ENCODE measurements around the gene ABCA13. TPM values are rescaled to one million over a fixed set of nuclear protein-coding genes. Genes with fewer than 3 reads are reported as not detected.
A peak's percentile ranks its signal among the peaks of the same experiment; 100 is the strongest.

Gene ABCA13
- total RNA-seq, 2 donors from 2014 or later, result not detected

GRCh38 chr7:48245751-48246472 lies 74.7 kb downstream of the ABCA13 start:
- H3K4me1 Mint-ChIP-seq, result no peaks in the 10 kb centered on the region
- H3K36me3 Mint-ChIP-seq (ENCODE audit: low read depth), result no peaks in the 10 kb centered on the region
- H3K27ac Mint-ChIP-seq, result no peak overlapping the region
- no peaks in the 10 kb centered on the region for H3K9me3 Mint-ChIP-seq
- H3K27me3 Mint-ChIP-seq, result peaks cover 20% of the 10 kb centered on the region
- H3K4me3 Mint-ChIP-seq, result no peak overlapping the region
- no peak for ATAC-seq (replicated peaks)

DNA sequence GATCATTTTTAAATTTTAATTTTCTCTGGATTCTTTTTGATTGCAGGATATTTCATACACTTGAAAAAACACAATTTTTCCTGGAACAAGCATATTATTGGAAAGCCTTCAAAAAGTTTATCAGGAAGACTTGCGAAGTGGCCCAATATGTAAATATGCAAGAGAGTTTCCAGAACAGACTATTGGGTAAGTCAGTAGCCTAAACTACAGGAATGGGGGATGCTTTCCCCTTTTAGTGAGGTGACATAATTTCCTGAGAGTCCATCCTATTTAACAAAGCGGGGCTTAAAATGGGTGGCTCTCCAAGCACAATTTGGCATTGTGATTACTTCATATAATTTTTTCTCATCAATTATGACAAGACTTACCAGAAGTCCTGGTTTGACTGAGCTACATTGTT lies 77.9 kb downstream of the ABCA13 start:
- peaks cover 7% of the 10 kb centered on the region for H3K27me3 Mint-ChIP-seq
- H3K4me1 Mint-ChIP-seq, result no peaks in the 10 kb centered on the region
- no peak overlapping the region for H3K4me3 Mint-ChIP-seq
- no peak for ATAC-seq (replicated peaks)
- H3K27ac Mint-ChIP-seq, result no peak overlapping the region
- H3K36me3 Mint-ChIP-seq (ENCODE audit: low read depth), result no peaks in the 10 kb centered on the region
- H3K9me3 Mint-ChIP-seq, result no peaks in the 10 kb centered on the region

- Mint-ChIP-seq H3K36me3 (ENCODE audit: low read depth) (no peaks in the 10 kb centered on the region), H3K27me3 (peaks cover 11% of the 10 kb centered on the region), H3K27ac (no peak overlapping the region), H3K4me1 (peaks cover 4% of the 10 kb centered on the region), H3K9me3 (no peaks in the 10 kb centered on the region), H3K4me3 (no peak overlapping the region)
- no peak for ATAC-seq (replicated peaks)
These were observed 79.2 kb downstream of the ABCA13 start for GRCh38 chr7:48250441-48250951.

- peaks cover 4% of the 10 kb centered on the region for H3K4me1 Mint-ChIP-seq
- H3K36me3 Mint-ChIP-seq (ENCODE audit: low read depth), result no peaks in the 10 kb centered on the region
- no peak overlapping the region for H3K27ac Mint-ChIP-seq
- H3K9me3 Mint-ChIP-seq, result no peaks in the 10 kb centered on the region
- peak; percentile 74 for ATAC-seq (replicated peaks)
- peaks cover 11% of the 10 kb centered on the region for H3K27me3 Mint-ChIP-seq
- H3K4me3 Mint-ChIP-seq, result no peak overlapping the region
These were observed 80.5 kb downstream of the ABCA13 start for GRCh38 chr7:48251766-48252165.

DNA sequence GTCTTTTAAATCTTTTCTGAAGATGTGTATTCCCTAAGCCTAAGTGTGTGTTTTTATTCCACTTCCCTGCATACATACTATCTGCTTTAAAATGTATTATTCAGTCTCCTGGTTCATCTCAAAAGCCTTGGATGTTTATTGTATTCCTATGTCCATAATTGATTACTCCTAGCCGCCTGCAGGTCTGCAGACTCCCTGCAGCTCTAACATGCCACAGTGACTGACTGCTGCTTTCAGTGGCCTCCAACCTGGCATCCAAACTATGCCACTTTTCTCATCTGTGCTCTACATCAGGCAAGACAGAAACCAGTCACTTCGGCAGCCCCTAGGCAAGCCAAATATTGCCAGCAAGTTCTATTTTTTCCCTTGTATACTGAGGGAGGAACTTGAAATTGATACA lies 81.7 kb downstream of the ABCA13 start:
- H3K27me3 Mint-ChIP-seq, result peaks cover 8% of the 10 kb centered on the region
- H3K36me3 Mint-ChIP-seq (ENCODE audit: low read depth), result no peaks in the 10 kb centered on the region
- H3K4me3 Mint-ChIP-seq, result no peak overlapping the region
- H3K9me3 Mint-ChIP-seq, result no peaks in the 10 kb centered on the region
- H3K27ac Mint-ChIP-seq, result no peak overlapping the region
- ATAC-seq (replicated peaks), result no peak
- H3K4me1 Mint-ChIP-seq, result peaks cover 4% of the 10 kb centered on the region

DNA sequence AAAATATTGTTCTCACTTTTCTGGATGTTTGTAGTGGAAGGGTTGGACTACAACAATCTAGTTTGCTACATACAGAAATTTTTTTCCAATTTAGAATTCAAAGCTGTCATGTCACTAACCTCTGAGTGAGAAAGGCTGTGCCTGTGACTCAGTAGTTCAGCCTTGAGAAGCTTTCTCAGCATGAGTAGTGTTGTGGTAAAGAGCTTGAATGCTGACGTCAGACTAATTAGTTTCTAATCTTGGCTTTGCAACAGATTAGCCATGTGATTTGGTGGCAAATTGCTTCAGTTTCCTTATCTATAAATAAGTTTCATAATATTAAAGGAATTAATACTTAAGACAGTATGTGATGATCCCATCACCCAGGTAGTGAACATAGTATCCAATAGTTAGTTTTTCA lies 83.8 kb downstream of the ABCA13 start:
- ATAC-seq (replicated peaks), result peak; percentile 86
- H3K4me1 Mint-ChIP-seq, result peaks cover 4% of the 10 kb centered on the region
- H3K36me3 Mint-ChIP-seq (ENCODE audit: low read depth), result no peaks in the 10 kb centered on the region
- H3K27me3 Mint-ChIP-seq, result peaks cover 4% of the 10 kb centered on the region
- no peak overlapping the region for H3K27ac Mint-ChIP-seq
- no peaks in the 10 kb centered on the region for H3K9me3 Mint-ChIP-seq
- peak overlapping the region; percentile 19 for H3K4me3 Mint-ChIP-seq

GRCh38 chr7:48259463-48260280 lies 88.4 kb downstream of the ABCA13 start:
- H3K36me3 Mint-ChIP-seq (ENCODE audit: low read depth), result no peaks in the 10 kb centered on the region
- ATAC-seq (replicated peaks), result no peak
- peaks cover 6% of the 10 kb centered on the region for H3K27me3 Mint-ChIP-seq
- no peak overlapping the region for H3K4me3 Mint-ChIP-seq
- no peaks in the 10 kb centered on the region for H3K9me3 Mint-ChIP-seq
- no peak overlapping the region for H3K27ac Mint-ChIP-seq
- peaks cover 3% of the 10 kb centered on the region for H3K4me1 Mint-ChIP-seq

DNA sequence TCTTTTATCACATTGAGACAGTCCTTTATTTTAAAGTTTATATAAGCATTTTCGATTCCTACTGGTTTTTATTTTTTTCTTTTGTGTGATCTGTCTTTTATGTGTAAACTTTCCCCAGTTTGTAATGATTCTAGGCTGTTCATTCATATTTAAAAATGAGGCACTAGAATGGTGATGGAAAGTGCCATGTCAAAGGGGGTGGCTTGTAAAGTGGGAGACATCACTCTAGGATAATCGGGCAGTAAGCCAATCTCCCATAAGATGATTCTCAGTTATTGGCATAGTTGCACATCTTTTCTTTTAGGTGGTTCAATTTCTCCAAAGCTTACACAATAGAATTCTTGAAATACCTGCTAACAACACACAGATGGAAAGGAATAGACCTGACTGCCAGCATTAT lies 90.4 kb downstream of the ABCA13 start:
- ATAC-seq (replicated peaks), result no peak
- Mint-ChIP-seq H3K27ac (no peak overlapping the region), H3K4me3 (no peak overlapping the region)

DNA sequence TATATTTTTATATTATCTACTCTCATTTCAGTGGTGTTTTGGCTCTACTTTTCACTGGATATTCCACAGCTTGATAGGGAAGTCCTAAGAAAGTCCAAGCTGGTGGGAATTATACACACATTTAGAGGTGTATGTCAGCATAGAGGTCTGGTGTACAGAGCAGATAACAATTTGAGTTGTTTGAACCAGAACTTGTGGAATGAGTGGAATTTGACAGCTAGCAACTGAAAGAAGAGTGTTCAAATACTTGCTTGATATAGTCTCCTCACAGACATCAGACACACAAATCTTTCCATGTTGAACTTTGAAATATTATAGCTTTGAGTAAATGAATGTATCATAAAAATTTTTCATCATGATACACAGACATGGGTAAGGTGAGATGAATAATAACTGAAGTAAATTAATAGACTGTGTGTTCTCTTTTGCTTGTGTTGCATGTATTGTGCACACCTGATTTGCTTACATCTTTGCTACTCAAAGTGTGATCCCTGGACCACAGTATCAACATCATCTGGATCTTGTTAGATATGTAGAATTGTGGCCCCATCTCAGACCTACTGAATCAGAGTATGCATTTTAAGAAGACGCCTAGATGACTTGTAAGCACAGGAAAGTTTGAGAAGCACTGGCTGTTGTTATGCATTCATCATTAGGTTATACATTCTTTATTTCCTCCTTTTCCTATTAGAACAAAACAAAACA lies 91.5 kb downstream of the ABCA13 start:
- no peak overlapping the region for H3K27ac Mint-ChIP-seq
- no peaks in the 10 kb centered on the region for H3K36me3 Mint-ChIP-seq (ENCODE audit: low read depth)
- H3K9me3 Mint-ChIP-seq, result no peaks in the 10 kb centered on the region
- ATAC-seq (replicated peaks), result no peak
- H3K27me3 Mint-ChIP-seq, result peaks cover 8% of the 10 kb centered on the region
- H3K4me1 Mint-ChIP-seq, result no peaks in the 10 kb centered on the region
- no peak overlapping the region for H3K4me3 Mint-ChIP-seq

More for the DNA sequence above, 90.4 kb downstream of the ABCA13 start:
- Mint-ChIP-seq H3K27me3 (peaks cover 7% of the 10 kb centered on the region), H3K36me3 (ENCODE audit: low read depth) (no peaks in the 10 kb centered on the region), H3K4me1 (no peaks in the 10 kb centered on the region), H3K9me3 (no peaks in the 10 kb centered on the region)

GRCh38 chr7:48263311-48263650 lies 92.0 kb downstream of the ABCA13 start:
- Mint-ChIP-seq H3K9me3 (no peaks in the 10 kb centered on the region), H3K27ac (no peak overlapping the region), H3K36me3 (ENCODE audit: low read depth) (no peaks in the 10 kb centered on the region), H3K4me3 (no peak overlapping the region), H3K4me1 (no peaks in the 10 kb centered on the region), H3K27me3 (peaks cover 8% of the 10 kb centered on the region)
- no peak for ATAC-seq (replicated peaks)

DNA sequence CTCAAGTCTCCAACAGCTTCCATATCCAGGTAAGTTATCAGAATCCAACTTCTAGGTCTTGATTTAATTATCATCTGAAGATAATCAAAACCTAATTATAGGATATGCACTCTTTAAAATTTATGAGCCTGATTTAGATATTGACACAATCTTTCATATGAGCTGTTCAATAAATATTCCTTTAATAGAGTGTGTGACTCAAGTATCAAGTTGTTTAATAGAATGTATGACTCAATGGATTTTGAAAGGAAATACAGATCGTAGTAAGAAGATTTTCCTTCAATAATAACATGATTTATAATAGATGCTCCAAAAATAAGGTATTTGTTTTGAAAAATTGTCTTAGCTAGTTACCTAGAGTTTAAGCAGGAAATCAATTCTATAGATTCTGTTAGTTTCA lies 97.8 kb downstream of the ABCA13 start:
- H3K4me3 Mint-ChIP-seq, result no peak overlapping the region
- no peaks in the 10 kb centered on the region for H3K4me1 Mint-ChIP-seq
- H3K27me3 Mint-ChIP-seq, result peaks cover 16% of the 10 kb centered on the region
- ATAC-seq (replicated peaks), result no peak
- H3K36me3 Mint-ChIP-seq (ENCODE audit: low read depth), result no peaks in the 10 kb centered on the region
- no peak overlapping the region for H3K27ac Mint-ChIP-seq
- no peaks in the 10 kb centered on the region for H3K9me3 Mint-ChIP-seq

- Mint-ChIP-seq H3K4me3 (no peak overlapping the region), H3K27ac (no peak overlapping the region), H3K36me3 (ENCODE audit: low read depth) (no peaks in the 10 kb centered on the region), H3K27me3 (peaks cover 7% of the 10 kb centered on the region), H3K9me3 (no peaks in the 10 kb centered on the region), H3K4me1 (no peaks in the 10 kb centered on the region)
- ATAC-seq (replicated peaks), result no peak
These were observed 103.4 kb downstream of the ABCA13 start for GRCh38 chr7:48274662-48275061.

- no peak for ATAC-seq (replicated peaks)
- Mint-ChIP-seq H3K36me3 (ENCODE audit: low read depth) (no peaks in the 10 kb centered on the region), H3K9me3 (no peaks in the 10 kb centered on the region), H3K27ac (no peak overlapping the region), H3K4me1 (no peaks in the 10 kb centered on the region), H3K27me3 (peaks cover 20% of the 10 kb centered on the region), H3K4me3 (no peak overlapping the region)
These were observed 108.2 kb downstream of the ABCA13 start for GRCh38 chr7:48279420-48279819.

DNA sequence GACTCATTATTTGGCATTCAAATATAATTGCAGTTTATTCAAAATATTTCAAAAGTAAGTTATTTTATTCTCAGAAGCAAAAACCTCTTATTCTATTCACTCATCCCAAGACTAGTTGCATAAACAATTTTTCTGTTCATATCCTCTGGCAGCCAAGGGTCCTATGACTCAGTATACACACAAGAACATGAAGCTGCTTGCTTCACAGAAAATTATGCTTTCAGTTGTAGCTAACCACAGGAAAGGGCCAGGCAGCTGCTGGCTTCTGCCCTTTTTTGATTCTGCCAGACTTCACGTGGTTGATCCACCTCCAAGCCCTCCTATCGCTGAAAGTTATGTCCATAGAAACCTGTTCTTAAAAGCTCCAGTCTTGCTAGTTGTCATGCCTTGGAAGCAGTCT lies 108.8 kb downstream of the ABCA13 start:
- Mint-ChIP-seq H3K4me1 (no peaks in the 10 kb centered on the region), H3K36me3 (ENCODE audit: low read depth) (no peaks in the 10 kb centered on the region), H3K9me3 (no peaks in the 10 kb centered on the region), H3K4me3 (no peak overlapping the region), H3K27ac (no peak overlapping the region), H3K27me3 (peaks cover 24% of the 10 kb centered on the region)
- ATAC-seq (replicated peaks), result peak; percentile 64
